Panc1 (cell line): ENCODE measurements around the gene NEO1. TPM values are rescaled to one million over a fixed set of nuclear protein-coding genes. Genes with fewer than 3 reads are reported as not detected.
A peak's percentile ranks its signal among the peaks of the same experiment; 100 is the strongest.

Source experiments
- ATAC-seq: fragments of 200-7000 bp; cut with Tn5 transposase; 2 replicates; pipeline ENCODE4 v1.9.1; 2020; ENCODE audit warnings: mild to moderate bottlenecking, moderate library complexity
- BruUV-seq: library from RNA; stranded (reverse); fragments of 400-500 nt; replicated peaks from 2 replicates; lab custom pipeline; 2021; lab: Mats Ljungman, UMichigan
- CTCF ChIA-PET: fragments of 300-600 bp; sonication (Branson Sonifier 250); formaldehyde crosslinking; loops from one replicate; lab custom pipeline; 2022; ENCODE audit warnings: antibody characterized with exemption; lab: Charles Lee
- POLR2A ChIA-PET: fragments of 300-600 bp; sonication (Branson Sonifier 250); formaldehyde crosslinking; loops from one replicate; lab custom pipeline; 2022; ENCODE audit warnings: antibody characterized with exemption; lab: Charles Lee
- DNase-seq: peaks from one replicate; pipeline ENCODE4 v3.0.0-alpha.2; 2010; ENCODE audit warnings: low read depth, low spot score
- H3K27ac ChIP-seq: 2 replicates; pipeline ENCODE4 v1.5.1; 2011; ENCODE audit warnings: mild to moderate bottlenecking, low read length, inconsistent platforms
- H3K27me3 ChIP-seq: fragments of 200-500 bp; sonication (Bioruptor generic); 2 replicates; pipeline ENCODE4 v1.6.0; 2014; ENCODE audit warnings: low read length, inconsistent platforms; ENCODE audit not compliant: control insufficient read depth, insufficient read depth
- H3K36me3 ChIP-seq: fragments of 200-500 bp; sonication (Bioruptor generic); 2 replicates; pipeline ENCODE4 v1.5.1; 2014; ENCODE audit warnings: inconsistent platforms, mild to moderate bottlenecking, low read length, moderate library complexity; ENCODE audit not compliant: control insufficient read depth, insufficient read depth
- H3K4me1 ChIP-seq: 2 replicates; pipeline ENCODE4 v1.5.1; 2011; ENCODE audit warnings: inconsistent platforms, mild to moderate bottlenecking, low read length, moderate library complexity; ENCODE audit not compliant: control insufficient read depth, insufficient read depth
- H3K4me3 ChIP-seq, 2 experiments: 2 replicates each; pipeline ENCODE4 v1.5.1; 2011 to 2012; ENCODE audit warnings: low read depth in 2 of 2, low read length in 2 of 2, mild to moderate bottlenecking in 2 of 2, inconsistent platforms in 1 of 2, moderate library complexity in 1 of 2
- H3K9me3 ChIP-seq: fragments of 200-500 bp; sonication (Bioruptor generic); 2 replicates; pipeline ENCODE4 v1.5.1; 2014; ENCODE audit warnings: low read depth, mild to moderate bottlenecking, inconsistent platforms, low read length, moderate library complexity; ENCODE audit not compliant: control insufficient read depth, insufficient read depth
- POLR2AphosphoS5 ChIP-seq: IDR thresholded peaks from 2 replicates; pipeline ENCODE4 v1.6.1; 2012; ENCODE audit warnings: mild to moderate bottlenecking, low read depth, low read length, moderate library complexity
- SIN3A ChIP-seq: IDR thresholded peaks from 2 replicates; pipeline ENCODE4 v1.6.1; 2012; ENCODE audit warnings: low read depth, mild to moderate bottlenecking, low read length, moderate library complexity, borderline replicate concordance; ENCODE audit not compliant: insufficient read depth
- TCF7L2 ChIP-seq: IDR thresholded peaks from 2 replicates; pipeline ENCODE4 v1.6.1; 2011; ENCODE audit warnings: mild to moderate bottlenecking, low read depth, low read length, inconsistent platforms
- in situ Hi-C: cut with HindIII; loops from 2 replicates; pipeline ENCODE4 v1.10.0; 2016; ENCODE audit warnings: low sequenced_read_pairs, low pct_unique_long_range_greater_than_20kb
- intact Hi-C: fragments of 100-400 bp; cut with micrococcal nuclease; formaldehyde crosslinking; loops from one replicate; pipeline ENCODE4 v1.10.0; 2022; ENCODE audit not compliant: unreplicated experiment
- total RNA-seq: library from RNA; stranded (reverse); gene quantifications from one replicate; pipeline ENCODE4 v1.2.1, GENCODE V29; 2021; ENCODE audit not compliant: unreplicated experiment
- TF ChIP-seq, protein P1 (sequence below), 2 experiments: IDR thresholded peaks; 2 replicates each; pipeline ENCODE4 v1.6.1; 2011 to 2012; ENCODE audit warnings: low read depth in 2 of 2, control low read depth in 1 of 2, low read length in 1 of 2, mild to moderate bottlenecking in 1 of 2, moderate library complexity in 1 of 2; ENCODE audit not compliant: insufficient read depth in 1 of 2
- TF ChIP-seq, protein P2 (sequence below): fragments of 450-650 bp; IDR thresholded peaks from 2 replicates; pipeline ENCODE4 v1.5.1; 2017; ENCODE audit warnings: mild to moderate bottlenecking

Gene NEO1
- total RNA-seq, 1 experiment from 2014 or later: 7.5 TPM

DNA sequence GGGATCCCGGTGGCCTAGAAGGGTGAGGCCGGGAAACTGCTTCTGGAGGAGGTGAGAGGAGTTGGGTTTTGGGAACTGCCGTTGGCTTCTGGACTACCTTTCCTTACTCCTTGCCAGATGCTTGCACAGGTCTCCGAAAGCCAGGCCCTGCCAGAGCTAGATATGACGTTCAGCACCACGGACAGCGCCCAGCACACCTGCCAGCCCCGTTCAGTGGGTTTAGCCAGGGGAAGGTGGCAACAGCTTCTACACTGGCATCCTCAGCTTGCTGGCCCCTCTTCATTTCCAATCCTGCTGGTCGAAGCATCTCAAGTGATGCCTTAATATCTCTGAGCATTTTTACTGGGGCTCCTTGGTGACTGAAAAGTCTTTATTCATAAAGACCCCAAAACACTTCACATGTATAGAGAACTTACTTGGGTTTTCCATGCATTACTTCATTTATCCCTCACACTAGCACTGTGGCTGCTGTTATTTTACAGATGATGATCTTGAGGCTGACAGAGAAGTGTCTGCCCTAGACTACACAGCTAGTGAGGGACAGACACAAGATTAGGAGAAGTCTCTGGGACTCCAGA, 294.6 kb downstream of the NEO1 start:
- CTCF ChIA-PET: no interaction called here
- Histone ChIP-seq H3K4me1 (no peaks in the 10 kb centered on the region), H3K27ac (no peak overlapping the region), H3K4me3 (no peak overlapping the region), H3K36me3 (no peaks in the 10 kb centered on the region), H3K27me3 (peaks cover 5% of the 10 kb centered on the region; the same call in 1 of the 2 replicates), H3K9me3 (no peaks in the 10 kb centered on the region)
- POLR2A ChIA-PET: no interaction called here
- no peak for DNase-seq
- TF ChIP-seq, protein P1, sequence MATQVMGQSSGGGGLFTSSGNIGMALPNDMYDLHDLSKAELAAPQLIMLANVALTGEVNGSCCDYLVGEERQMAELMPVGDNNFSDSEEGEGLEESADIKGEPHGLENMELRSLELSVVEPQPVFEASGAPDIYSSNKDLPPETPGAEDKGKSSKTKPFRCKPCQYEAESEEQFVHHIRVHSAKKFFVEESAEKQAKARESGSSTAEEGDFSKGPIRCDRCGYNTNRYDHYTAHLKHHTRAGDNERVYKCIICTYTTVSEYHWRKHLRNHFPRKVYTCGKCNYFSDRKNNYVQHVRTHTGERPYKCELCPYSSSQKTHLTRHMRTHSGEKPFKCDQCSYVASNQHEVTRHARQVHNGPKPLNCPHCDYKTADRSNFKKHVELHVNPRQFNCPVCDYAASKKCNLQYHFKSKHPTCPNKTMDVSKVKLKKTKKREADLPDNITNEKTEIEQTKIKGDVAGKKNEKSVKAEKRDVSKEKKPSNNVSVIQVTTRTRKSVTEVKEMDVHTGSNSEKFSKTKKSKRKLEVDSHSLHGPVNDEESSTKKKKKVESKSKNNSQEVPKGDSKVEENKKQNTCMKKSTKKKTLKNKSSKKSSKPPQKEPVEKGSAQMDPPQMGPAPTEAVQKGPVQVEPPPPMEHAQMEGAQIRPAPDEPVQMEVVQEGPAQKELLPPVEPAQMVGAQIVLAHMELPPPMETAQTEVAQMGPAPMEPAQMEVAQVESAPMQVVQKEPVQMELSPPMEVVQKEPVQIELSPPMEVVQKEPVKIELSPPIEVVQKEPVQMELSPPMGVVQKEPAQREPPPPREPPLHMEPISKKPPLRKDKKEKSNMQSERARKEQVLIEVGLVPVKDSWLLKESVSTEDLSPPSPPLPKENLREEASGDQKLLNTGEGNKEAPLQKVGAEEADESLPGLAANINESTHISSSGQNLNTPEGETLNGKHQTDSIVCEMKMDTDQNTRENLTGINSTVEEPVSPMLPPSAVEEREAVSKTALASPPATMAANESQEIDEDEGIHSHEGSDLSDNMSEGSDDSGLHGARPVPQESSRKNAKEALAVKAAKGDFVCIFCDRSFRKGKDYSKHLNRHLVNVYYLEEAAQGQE (IDR thresholded peaks at IDR 0.05; ENCODE audit: insufficient read depth in 1 of 2, low read depth in 2 of 2, low read length in 1 of 2): peak; percentile 96 to 98
- no peak for TF ChIP-seq TCF7L2
- BruUV-seq: no TSS peak
- 0 out of 2 replicates have a peak, but pooled peaks have one; percentile 54 for ATAC-seq
- in situ Hi-C loops (no loop called here), intact Hi-C loops (no loop called here)

GRCh38 chr15:73349191-73349590, 296.9 kb downstream of the NEO1 start:
- in situ Hi-C loops (no loop called here), intact Hi-C loops (no loop called here)
- no peaks in the 10 kb centered on the region for H3K36me3 ChIP-seq
- ATAC-seq (no peak), DNase-seq (no peak)
- POLR2A ChIA-PET: no interaction called here
- no TSS peak for BruUV-seq
- no peak overlapping the region for H3K4me3 ChIP-seq
- H3K9me3 ChIP-seq: no peaks in the 10 kb centered on the region
- H3K27me3 ChIP-seq: peaks cover 5% of the 10 kb centered on the region; the same call in 1 of the 2 replicates
- TF ChIP-seq, protein P1 (IDR thresholded peaks at IDR 0.05; ENCODE audit: insufficient read depth in 1 of 2, low read depth in 2 of 2, low read length in 1 of 2): no peak
- TF ChIP-seq TCF7L2 (no peak), POLR2AphosphoS5 (no peak), SIN3A (no peak)
- TF ChIP-seq, protein P2, sequence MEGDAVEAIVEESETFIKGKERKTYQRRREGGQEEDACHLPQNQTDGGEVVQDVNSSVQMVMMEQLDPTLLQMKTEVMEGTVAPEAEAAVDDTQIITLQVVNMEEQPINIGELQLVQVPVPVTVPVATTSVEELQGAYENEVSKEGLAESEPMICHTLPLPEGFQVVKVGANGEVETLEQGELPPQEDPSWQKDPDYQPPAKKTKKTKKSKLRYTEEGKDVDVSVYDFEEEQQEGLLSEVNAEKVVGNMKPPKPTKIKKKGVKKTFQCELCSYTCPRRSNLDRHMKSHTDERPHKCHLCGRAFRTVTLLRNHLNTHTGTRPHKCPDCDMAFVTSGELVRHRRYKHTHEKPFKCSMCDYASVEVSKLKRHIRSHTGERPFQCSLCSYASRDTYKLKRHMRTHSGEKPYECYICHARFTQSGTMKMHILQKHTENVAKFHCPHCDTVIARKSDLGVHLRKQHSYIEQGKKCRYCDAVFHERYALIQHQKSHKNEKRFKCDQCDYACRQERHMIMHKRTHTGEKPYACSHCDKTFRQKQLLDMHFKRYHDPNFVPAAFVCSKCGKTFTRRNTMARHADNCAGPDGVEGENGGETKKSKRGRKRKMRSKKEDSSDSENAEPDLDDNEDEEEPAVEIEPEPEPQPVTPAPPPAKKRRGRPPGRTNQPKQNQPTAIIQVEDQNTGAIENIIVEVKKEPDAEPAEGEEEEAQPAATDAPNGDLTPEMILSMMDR: no peak
- CTCF ChIA-PET: no interaction called here
- no peaks in the 10 kb centered on the region for H3K4me1 ChIP-seq
- no peak overlapping the region for H3K27ac ChIP-seq
